GM19467 (cell line): ENCODE results near the gene CDH13.

Experiments used
- ATAC-seq: cut with Tn5 transposase; IDR thresholded peaks from one replicate; pipeline ENCODE4 v1.9.1; 2021; ENCODE audit warnings: mild to moderate bottlenecking, moderate library complexity; ENCODE audit not compliant: unreplicated experiment

CDH13 gene

DNA sequence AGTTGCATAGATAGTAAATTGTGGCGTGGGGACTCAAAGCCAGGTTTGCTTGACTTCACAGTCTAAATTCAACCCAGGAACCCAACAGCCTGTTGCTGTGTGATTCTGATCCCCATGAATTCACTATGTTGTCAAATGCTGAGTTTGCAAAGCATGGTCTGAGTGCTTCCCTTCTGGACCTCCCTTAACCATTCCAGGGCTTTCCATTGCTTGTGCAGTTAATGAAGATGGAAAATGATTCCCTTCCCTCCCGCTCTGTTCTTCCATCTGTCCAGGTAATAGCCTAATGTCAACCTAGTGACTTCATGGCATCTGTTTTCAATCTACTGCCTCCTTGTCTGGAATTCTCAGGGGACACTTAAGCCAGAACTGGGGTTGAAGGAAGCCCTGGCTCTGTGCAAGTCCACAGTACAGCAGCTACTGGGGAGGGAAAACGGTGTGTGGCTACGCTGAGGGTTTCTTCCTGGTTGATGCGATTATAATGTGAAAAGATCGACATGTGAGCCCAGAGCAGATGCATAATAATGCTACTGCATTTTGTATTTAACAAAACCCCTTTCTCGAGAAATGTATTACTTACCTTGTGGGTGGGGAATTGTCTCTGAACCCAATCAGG is 206.7 kb downstream of the CDH13 start:
- no peak for ATAC-seq

GRCh38 chr16:82834151-82834815 is 207.5 kb downstream of the CDH13 start:
- no peak for ATAC-seq

GRCh38 chr16:82835487-82836155 is 208.9 kb downstream of the CDH13 start:
- no peak for ATAC-seq

- no peak for ATAC-seq
Measured at GRCh38 chr16:82841108-82841507, 214.3 kb downstream of the CDH13 start.

DNA sequence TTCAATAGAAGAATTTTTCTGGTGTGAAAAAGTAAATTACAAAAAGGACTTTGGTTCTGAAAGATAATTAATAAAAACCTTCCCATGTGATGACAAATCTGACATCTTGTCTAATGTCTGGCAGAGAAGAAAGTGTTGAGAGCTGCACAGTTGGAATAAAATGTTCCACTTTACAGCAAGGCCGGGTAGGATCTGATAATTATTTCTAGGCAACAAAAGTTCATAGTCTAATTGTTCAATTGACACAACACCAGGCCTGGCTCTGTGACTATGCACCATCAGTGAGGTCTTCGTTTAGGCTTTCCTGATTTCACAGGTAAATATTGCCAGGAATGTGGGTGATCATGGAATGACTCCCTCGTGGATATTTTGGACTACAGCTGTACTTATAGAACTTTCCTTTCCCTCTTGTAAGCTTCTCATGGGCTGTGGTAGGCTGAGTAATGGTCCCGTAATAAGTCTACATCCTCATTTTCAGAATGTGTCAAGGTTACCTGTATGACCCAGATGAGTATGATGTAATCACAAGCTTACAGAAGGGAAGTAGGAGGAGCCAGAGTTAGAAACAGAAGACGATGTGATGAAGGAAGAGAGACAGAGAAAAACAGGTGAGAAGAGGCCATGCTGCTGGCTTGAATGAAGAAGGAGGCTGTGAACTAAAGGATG is 217.0 kb downstream of the CDH13 start:
- ATAC-seq: no peak

DNA sequence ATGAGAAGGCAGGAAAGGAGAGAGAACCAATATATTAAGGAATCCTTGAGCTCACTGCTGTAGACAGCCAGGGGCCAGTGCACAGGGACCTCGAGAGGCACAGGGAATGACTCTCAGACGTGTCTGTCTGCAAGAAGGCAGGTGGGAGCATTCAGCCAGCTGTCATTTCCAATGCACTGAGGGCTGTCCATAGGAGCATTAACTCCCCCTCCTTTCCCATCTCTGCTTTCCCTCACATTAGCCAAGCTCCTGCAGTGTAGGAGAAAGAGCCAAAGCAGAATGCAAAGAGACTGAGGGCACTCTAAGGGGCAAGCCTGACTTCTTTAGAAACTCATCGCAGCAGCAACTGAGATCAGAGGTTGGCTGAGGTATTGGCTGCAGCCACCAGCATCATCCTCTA is 218.3 kb downstream of the CDH13 start:
- ATAC-seq: no peak

GRCh38 chr16:82846806-82847205 is 220.0 kb downstream of the CDH13 start:
- no peak for ATAC-seq

GRCh38 chr16:82848013-82848412 is 221.2 kb downstream of the CDH13 start:
- no peak for ATAC-seq

- ATAC-seq: no peak
Measured at GRCh38 chr16:82852388-82853008, 225.7 kb downstream of the CDH13 start.

GRCh38 chr16:82855471-82855870 is 228.7 kb downstream of the CDH13 start:
- no peak for ATAC-seq

DNA sequence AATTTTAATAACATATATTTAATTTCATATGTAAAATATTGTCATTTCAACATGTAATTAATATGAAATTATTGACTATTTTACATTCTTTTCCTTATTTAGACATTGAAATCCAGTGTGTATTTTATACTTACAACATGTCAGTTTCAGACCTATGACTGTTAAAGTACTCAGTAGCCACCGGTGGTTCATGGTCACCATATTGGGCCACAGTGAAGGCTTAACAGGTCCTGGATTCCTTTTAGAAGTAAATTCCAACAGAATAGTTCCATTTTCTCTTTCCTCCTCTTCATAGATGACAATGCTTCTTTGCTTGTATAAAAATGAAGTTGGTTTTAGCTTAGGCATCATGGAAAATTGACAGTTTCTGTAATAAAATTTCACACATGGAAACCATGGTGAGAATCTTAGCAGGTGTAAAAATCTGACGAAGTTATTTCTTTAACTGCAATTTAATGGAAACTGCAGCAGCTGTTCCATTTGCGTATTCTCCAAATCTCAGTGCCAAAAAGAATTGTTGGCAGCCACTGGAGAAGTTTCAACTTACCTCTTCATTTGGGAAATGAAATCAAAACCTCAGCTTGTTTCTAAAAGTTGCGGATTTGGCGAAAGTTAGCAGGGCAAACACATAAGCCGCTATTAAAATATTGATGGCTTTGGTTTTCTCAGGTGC is 231.1 kb downstream of the CDH13 start:
- ATAC-seq: no peak

DNA sequence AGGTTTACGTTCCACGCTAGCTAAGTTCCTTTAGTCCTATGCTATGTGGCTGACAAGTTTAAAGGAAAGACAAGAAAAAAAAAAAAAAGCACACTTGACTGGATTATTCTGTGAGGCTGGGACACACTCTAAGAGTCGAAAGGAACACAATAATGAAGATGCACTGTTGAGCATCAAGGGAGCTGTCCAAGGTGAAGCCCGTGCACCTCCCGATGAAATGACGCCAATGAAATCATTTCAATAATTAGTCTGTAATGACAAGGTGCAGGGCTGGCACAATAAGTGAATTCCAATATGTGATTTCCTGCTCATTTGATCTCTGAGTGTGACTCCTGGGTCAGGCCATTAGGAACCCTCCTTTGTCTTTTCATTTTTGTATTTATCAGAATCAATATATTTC is 232.9 kb downstream of the CDH13 start:
- no peak for ATAC-seq

DNA sequence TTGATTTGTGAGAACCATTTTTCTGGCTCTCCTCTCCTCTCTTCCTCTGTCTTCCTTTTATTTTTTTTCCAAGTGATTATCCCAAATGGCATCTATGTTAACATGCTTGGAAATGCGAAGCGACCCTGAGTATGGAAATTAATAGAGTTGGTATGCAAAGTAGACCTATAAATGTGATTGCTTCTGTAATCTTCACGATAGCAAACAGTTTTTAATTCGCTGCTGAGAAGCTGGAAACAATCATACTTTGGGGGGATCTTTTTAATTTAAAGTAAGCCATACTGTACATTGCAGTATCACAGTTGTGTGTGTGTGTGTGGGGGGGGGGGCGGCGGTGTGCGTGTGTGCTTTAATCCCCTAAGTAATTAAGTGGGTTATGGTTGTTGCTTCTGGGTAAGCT is 233.3 kb downstream of the CDH13 start:
- no peak for ATAC-seq

- ATAC-seq: no peak
Measured at GRCh38 chr16:82862057-82862456, 235.3 kb downstream of the CDH13 start.

DNA sequence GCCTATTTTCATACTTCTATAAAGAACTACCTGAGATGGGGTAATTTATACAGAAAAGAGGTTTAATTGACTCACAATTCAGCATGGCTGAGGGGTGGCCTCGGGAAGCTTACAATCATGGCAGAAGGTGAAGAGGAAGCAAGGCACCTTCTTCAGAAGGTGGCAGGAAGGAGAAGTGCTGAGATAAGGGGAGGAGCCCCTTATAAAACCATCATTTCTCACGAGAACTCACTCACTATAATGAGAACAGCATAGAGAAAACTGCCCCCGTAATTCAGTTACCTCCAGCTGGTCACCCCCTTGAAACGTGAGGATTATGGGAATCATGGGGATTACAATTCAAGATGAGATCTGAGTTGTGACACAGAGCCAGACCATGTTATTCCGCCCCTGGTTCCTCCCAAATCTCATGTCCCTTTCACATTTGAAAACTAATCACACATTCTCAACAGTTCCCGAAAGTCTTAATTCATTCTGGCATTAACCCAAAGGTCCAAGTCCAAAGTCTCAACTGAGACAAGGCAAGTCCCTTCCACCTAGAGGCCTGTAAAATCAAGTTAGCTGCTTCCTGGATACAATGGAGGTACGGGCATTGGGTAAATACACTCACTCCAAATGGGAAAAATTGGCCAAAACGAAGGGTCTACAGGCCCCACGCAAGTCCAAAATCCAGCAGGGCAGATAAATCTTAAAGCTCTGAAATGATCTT is 237.7 kb downstream of the CDH13 start:
- ATAC-seq: no peak

DNA sequence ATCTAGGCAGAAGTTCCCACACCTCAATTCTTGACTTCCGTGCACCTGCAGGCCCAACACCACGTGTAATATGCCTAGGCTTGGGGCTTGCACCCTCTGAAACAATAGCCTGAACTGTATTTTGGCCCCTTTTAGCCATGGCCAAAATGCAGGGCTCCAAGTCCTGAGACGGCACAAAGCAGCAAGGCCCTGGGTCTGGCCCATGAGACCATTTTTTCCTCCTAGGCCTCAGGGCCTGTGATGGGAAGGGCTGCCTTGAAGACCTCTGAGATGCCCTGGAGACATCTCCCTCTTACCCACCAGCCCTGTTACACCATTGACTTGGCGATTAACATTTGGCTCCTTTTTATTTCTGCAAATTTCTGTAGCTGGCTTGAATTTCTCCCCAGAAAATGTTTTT is 238.6 kb downstream of the CDH13 start:
- ATAC-seq: no peak

- no peak for ATAC-seq
Measured at GRCh38 chr16:82867485-82867884, 240.7 kb downstream of the CDH13 start.

GRCh38 chr16:82874271-82874670 is 247.5 kb downstream of the CDH13 start:
- no peak for ATAC-seq

GRCh38 chr16:82874672-82875071 is 247.9 kb downstream of the CDH13 start:
- ATAC-seq: no peak

DNA sequence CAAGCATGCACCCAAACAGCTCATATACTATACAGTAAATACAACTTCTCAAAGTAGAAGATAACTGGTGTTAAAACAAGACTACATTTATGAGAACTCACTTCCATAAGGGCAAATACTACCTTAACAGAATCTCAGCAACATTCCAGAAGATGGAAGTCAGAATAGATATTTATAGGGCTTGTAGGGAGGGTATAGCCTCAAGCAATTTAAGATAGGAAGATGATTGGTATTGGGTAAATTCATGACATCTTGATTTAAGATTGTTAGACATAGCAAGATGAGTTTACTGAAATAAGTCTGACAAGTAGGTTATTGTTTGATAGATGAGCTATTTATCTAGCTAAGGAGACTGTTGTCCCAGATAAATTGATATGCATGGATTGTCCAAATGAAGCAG is 250.2 kb downstream of the CDH13 start:
- ATAC-seq: no peak
